ENCODE results near the gene CFHR3. TPM values are rescaled to one million over a fixed set of nuclear protein-coding genes. Genes with fewer than 3 reads are reported as not detected.

Gene CFHR3
- total RNA-seq (2021) (0.28 TPM in 1 of 2 replicates, not detected in the other), Bru-seq, nascent RNA (percentile 12 among the genes with signal in this experiment), BruChase-seq, experiment 1, labeled RNA remaining after a 2-hour chase (percentile 11 among the genes with signal in this experiment), BruChase-seq, experiment 2, labeled RNA remaining after a 6-hour chase (percentile 5 among the genes with signal in this experiment)
- long read RNA-seq = 0 reads

- H3K4me3 ChIP-seq = no peak within 1 kb of the TSS
- no peaks in the 10 kb centered on the region for H3K36me3 ChIP-seq (ENCODE audit: low read depth)
- no peak for DNase-seq
- H3K9me2 ChIP-seq (ENCODE audit: insufficient read depth) = no peaks in the 10 kb centered on the region
- intact Hi-C loops (cut with micrococcal nuclease; ENCODE audit: unreplicated experiment) = no loop called here
- no TSS peak for BruUV-seq (replicated peaks)
- no peaks in the 10 kb centered on the region for H3K9me3 ChIP-seq (ENCODE audit: insufficient read depth, low read depth)
- H3K4me1 ChIP-seq (replicated peaks; ENCODE audit: insufficient read depth) = no peaks in the 10 kb centered on the region
- TF ChIP-seq EZH2 (IDR thresholded peaks at IDR 0.05; ENCODE audit: low read depth) = no peak
- H3K27me3 ChIP-seq (ENCODE audit: insufficient read depth, low read depth) = no peaks in the 10 kb centered on the region
- H3K79me2 ChIP-seq (ENCODE audit: low read depth) = no peaks in the 10 kb centered on the region
- H3K4me2 ChIP-seq = no peak within 1 kb of the TSS
- no peaks in the 10 kb centered on the region for H4K20me1 ChIP-seq (ENCODE audit: insufficient read depth)
- CTCF ChIA-PET = no interaction called here
- POLR2A ChIA-PET (ENCODE audit: unreplicated experiment) = no interaction called here
- no peaks in the 10 kb centered on the region for H3F3A ChIP-seq (ENCODE audit: insufficient read depth, low read depth)
- H2AFZ ChIP-seq = 0 out of 2 replicates have a peak within 1 kb of the TSS, but pooled peaks have one; percentile 22
- H3K27ac ChIP-seq = no peak within 1 kb of the TSS
These were observed at the start of gene CFHR3 for GRCh38 chr1:196774603-196775002. Gene CFHR3, plus strand, starts transcription at chr1:196774840. Its CDS starts 47 bp downstream, at chr1:196774887.

- no TSS peak for BruUV-seq (replicated peaks)
- POLR2A ChIA-PET (ENCODE audit: unreplicated experiment) = no interaction called here
These were observed 42.1 kb upstream of the CFHR3 start for GRCh38 chr1:196732526-196732925.

GRCh38 chr1:196733091-196733970 lies 41.3 kb upstream of the CFHR3 start:
- Histone ChIP-seq H3K79me2 (ENCODE audit: low read depth) (no peaks in the 10 kb centered on the region), H3K9me3 (ENCODE audit: insufficient read depth, low read depth) (no peaks in the 10 kb centered on the region), H3K9me2 (ENCODE audit: insufficient read depth) (no peaks in the 10 kb centered on the region), H3K4me1 (replicated peaks; ENCODE audit: insufficient read depth) (no peaks in the 10 kb centered on the region), H2AFZ (peak overlapping the region; percentile 66), H3K4me3 (no peak overlapping the region), H3K27ac (no peak overlapping the region), H3F3A (ENCODE audit: insufficient read depth, low read depth) (no peaks in the 10 kb centered on the region), H3K27me3 (ENCODE audit: insufficient read depth, low read depth) (no peaks in the 10 kb centered on the region), H3K36me3 (ENCODE audit: low read depth) (no peaks in the 10 kb centered on the region), H3K4me2 (0 out of 2 replicates have a peak overlapping the region, but pooled peaks have one; percentile 15), H4K20me1 (ENCODE audit: insufficient read depth) (no peaks in the 10 kb centered on the region)
- intact Hi-C loops (cut with micrococcal nuclease; ENCODE audit: unreplicated experiment) = no loop called here
- TF ChIP-seq CTCF (conservative IDR thresholded peaks at IDR 0.05) = no peak
- no peak for TF ChIP-seq EZH2 (IDR thresholded peaks at IDR 0.05; ENCODE audit: low read depth)
- ChIA-PET CTCF (no interaction called here), POLR2A (ENCODE audit: unreplicated experiment) (no interaction called here)
- BruUV-seq (replicated peaks) = no TSS peak
- DNase-seq = no peak

More at GRCh38 chr1:196732526-196732925, 42.1 kb upstream of the CFHR3 start:
- no peaks in the 10 kb centered on the region for H4K20me1 ChIP-seq (ENCODE audit: insufficient read depth)
- no peaks in the 10 kb centered on the region for H3K79me2 ChIP-seq (ENCODE audit: low read depth)
- no peaks in the 10 kb centered on the region for H3K27me3 ChIP-seq (ENCODE audit: insufficient read depth, low read depth)
- DNase-seq = no peak
- no peak overlapping the region for H3K4me3 ChIP-seq
- no peaks in the 10 kb centered on the region for H3K4me1 ChIP-seq (replicated peaks; ENCODE audit: insufficient read depth)
- H3K27ac ChIP-seq = no peak overlapping the region
- H2AFZ ChIP-seq = no peak overlapping the region
- intact Hi-C loops (cut with micrococcal nuclease; ENCODE audit: unreplicated experiment) = no loop called here
- no peaks in the 10 kb centered on the region for H3K36me3 ChIP-seq (ENCODE audit: low read depth)
- no peak overlapping the region for H3K4me2 ChIP-seq
- no peaks in the 10 kb centered on the region for H3F3A ChIP-seq (ENCODE audit: insufficient read depth, low read depth)
- H3K9me2 ChIP-seq (ENCODE audit: insufficient read depth) = no peaks in the 10 kb centered on the region
- CTCF ChIA-PET = no interaction called here
- TF ChIP-seq CTCF (conservative IDR thresholded peaks at IDR 0.05) = peak; percentile 26; the same call in 1 of the 2 replicates
- TF ChIP-seq EZH2 (IDR thresholded peaks at IDR 0.05; ENCODE audit: low read depth) = no peak
- H3K9me3 ChIP-seq (ENCODE audit: insufficient read depth, low read depth) = no peaks in the 10 kb centered on the region
